NCI-H2196 (cell line): ENCODE measurements around the gene PCDHB9.
"Not testable (repeated sequence)": the region's sequence is repeated elsewhere in the genome, so short reads cannot be mapped to it uniquely, and the experiment has no call there.

Experiments used
- DNase-seq: peaks from one replicate; lab custom pipeline; 2025; ENCODE audit not compliant: unreplicated experiment; lab: John Stamatoyannopoulos, UW

Gene PCDHB9

DNA sequence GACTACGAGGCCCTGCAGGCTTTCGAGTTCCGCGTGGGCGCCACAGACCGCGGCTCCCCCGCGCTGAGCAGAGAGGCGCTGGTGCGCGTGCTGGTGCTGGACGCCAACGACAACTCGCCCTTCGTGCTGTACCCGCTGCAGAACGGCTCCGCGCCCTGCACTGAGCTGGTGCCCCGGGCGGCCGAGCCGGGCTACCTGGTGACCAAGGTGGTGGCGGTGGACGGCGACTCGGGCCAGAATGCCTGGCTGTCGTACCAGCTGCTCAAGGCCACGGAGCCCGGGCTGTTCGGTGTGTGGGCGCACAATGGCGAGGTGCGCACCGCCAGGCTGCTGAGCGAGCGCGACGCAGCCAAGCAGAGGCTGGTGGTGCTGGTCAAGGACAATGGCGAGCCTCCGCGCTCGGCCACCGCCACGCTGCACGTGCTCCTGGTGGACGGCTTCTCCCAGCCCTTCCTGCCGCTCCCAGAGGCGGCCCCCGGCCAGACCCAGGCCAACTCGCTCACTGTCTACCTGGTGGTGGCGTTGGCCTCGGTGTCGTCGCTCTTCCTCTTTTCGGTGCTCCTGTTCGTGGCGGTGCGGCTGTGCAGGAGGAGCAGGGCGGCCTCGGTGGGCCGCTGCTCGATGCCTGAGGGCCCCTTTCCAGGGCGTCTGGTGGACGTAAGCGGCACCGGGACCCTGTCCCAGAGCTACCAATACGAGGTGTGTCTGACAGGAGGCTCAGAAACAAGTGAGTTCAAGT, 2.7 kb upstream of the PCDHB9 start:
- DNase-seq: not testable (repeated sequence)

- not testable (repeated sequence) for DNase-seq
Measured at GRCh38 chr5:141188682-141189081, 1.7 kb downstream of the PCDHB9 start.

GRCh38 chr5:141189131-141189530, 2.2 kb downstream of the PCDHB9 start:
- not testable (repeated sequence) for DNase-seq

GRCh38 chr5:141192110-141192725, 5.3 kb downstream of the PCDHB9 start, which contains the start of gene PCDHB10:
TSS of gene PCDHB10 (plus strand) at chr5:141192353. CDS start at chr5:141192553, 200 bp downstream.
- no peak for DNase-seq

GRCh38 chr5:141194332-141194731, 7.4 kb downstream of the PCDHB9 start:
- not testable (repeated sequence) for DNase-seq

DNA sequence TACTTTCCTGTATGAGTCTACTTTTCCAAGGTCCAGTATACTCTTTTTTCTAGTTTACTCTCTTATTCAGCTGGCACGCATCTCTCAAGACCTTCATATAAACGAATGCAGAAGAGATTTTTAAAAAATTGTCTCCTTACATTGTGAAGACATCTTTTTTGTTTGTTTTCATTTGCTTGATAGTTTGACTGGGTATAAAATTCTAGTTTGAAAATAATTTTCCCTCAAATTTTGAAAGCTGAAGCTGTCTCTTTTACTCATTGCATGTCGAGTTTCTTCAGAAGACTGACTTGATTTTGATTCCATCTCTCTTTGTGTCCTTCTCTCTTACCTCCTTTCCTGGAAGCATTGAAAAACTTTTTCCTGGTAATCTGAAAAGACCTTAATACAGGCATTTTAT, 9.4 kb downstream of the PCDHB9 start:
- no peak for DNase-seq

DNA sequence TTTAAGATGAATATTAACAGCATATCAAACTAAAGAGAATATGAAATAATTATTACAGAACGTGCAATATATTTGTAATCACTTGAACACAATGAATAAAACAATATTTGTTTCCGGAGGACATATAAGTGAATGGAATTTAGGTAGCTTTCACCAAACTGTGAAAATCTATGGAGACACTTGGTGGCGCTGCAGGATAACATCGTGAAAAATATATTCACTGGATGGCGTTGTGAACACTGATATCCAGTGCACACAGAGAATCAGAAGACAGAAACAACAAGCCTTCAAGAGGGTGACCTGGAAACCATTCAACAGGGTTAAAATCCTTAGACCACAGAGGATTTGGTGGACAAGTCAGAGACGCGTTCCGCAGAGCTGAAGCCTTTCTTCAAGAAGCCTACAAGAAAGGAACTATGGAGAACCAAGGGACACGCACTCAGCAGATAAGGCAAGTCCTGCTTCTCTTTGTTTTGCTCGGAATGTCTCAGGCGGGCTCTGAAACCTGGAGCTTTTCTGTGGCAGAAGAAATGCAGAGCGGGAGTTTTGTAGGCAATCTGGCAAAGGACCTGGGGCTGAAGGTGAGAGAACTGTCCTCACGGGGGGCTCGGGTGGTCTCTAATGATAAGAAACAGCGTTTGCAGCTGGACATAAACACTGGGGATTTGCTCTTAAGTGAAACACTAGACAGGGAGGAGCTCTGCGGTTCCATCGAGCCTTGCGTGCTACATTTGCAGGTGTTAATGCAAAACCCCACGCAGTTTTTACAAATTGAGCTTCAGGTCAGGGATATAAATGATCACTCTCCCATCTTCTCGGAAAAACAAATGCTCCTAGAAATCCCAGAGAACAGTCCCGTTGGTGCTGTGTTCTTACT, 12.6 kb downstream of the PCDHB9 start, which contains the start of gene PCDHB11:
PCDHB11 (plus strand) TSS at position 269 of the 877 bp plus-strand sequence; CDS start at position 417, 148 bp downstream.
- DNase-seq: peak; percentile 7

GRCh38 chr5:141201126-141201525, 14.2 kb downstream of the PCDHB9 start:
- not testable (repeated sequence) for DNase-seq

GRCh38 chr5:141201646-141202045, 14.7 kb downstream of the PCDHB9 start:
- not testable (repeated sequence) for DNase-seq

GRCh38 chr5:141208478-141208877, 21.5 kb downstream of the PCDHB9 start, which contains the start of gene PCDHB12:
TSS of gene PCDHB12 (plus strand) at chr5:141208719. CDS start at chr5:141208908, 189 bp downstream.
- DNase-seq: no peak

GRCh38 chr5:141210281-141210680, 23.3 kb downstream of the PCDHB9 start:
- DNase-seq: not testable (repeated sequence)

- not testable (repeated sequence) for DNase-seq
Measured at GRCh38 chr5:141210849-141211248, 23.9 kb downstream of the PCDHB9 start.

GRCh38 chr5:141213656-141214339, 26.8 kb downstream of the PCDHB9 start, which contains the start of gene PCDHB13:
TSS of gene PCDHB13 (plus strand) at chr5:141213919. CDS start at chr5:141214124, 205 bp downstream.
- DNase-seq: not testable (repeated sequence)

DNA sequence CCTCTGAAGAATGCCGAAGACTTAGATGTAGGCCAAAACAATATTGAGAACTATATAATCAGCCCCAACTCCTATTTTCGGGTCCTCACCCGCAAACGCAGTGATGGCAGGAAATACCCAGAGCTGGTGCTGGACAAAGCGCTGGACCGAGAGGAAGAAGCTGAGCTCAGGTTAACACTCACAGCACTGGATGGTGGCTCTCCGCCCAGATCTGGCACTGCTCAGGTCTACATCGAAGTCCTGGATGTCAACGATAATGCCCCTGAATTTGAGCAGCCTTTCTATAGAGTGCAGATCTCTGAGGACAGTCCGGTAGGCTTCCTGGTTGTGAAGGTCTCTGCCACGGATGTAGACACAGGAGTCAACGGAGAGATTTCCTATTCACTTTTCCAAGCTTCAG, 27.6 kb downstream of the PCDHB9 start:
- not testable (repeated sequence) for DNase-seq

GRCh38 chr5:141215504-141215903, 28.5 kb downstream of the PCDHB9 start:
- not testable (repeated sequence) for DNase-seq

- not testable (repeated sequence) for DNase-seq
Measured at GRCh38 chr5:141216035-141216434, 29.1 kb downstream of the PCDHB9 start.

DNA sequence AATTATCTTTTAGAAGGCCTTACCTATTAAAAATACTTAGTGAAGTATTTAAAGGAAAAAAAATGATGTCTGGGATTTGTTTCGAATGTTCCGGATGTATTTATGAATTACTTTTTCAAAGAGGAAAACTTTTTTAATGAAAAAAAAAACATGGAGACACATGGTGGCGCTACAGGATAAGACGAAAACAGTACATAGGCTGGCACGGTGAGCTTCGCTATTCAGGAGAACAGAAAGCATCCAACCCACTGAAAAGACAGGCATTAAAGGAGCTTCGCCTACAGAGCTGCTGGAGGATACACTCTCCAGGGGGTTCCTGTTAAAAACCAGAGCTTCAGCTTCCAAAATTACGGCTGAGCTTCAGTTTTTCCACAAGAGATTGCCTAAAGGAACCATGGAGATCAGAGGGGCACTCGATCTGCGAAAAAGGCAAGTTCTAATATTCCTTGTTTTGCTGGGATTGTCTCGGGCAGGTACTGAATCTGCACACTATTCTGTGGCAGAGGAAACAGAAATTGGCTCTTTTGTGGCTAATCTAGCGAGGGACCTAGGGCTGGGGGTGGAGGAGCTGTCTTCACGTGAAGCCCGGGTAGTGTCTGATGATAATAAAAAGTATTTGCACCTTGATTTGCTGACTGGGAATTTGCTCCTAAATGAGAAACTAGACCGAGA, 36.3 kb downstream of the PCDHB9 start, which contains the start of gene PCDHB14:
PCDHB14 (plus strand) TSS at position 232 of the 672 bp plus-strand sequence; CDS start at position 395, 163 bp downstream.
- peak; percentile 42 for DNase-seq

DNA sequence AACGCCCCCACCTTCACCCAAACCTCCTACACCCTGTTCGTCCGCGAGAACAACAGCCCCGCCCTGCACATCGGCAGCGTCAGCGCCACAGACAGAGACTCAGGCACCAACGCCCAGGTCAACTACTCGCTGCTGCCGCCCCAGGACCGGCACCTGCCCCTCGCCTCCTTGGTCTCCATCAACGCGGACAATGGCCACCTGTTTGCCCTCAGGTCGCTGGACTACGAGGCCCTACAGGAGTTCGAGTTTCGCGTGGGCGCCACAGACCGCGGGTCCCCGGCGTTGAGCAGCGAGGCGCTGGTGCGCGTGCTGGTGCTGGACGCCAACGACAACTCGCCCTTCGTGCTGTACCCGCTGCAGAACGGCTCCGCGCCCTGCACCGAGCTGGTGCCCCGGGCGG, 37.9 kb downstream of the PCDHB9 start:
- not testable (repeated sequence) for DNase-seq

DNA sequence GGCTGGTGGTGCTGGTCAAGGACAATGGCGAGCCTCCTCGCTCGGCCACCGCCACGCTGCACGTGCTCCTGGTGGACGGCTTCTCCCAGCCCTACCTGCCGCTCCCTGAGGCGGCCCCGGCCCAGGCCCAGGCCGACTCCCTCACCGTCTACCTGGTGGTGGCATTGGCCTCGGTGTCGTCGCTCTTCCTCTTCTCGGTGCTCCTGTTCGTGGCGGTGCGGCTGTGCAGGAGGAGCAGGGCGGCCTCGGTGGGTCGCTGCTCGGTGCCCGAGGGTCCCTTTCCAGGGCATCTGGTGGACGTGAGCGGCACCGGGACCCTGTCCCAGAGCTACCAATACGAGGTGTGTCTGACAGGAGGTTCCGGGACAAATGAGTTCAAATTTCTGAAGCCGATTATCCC, 38.5 kb downstream of the PCDHB9 start:
- DNase-seq: not testable (repeated sequence)
